ENCODE data around the gene MPDU1.

The MPDU1 gene

GRCh38 chr17:7583253-7584109 is at the start of gene MPDU1:
TSS of gene MPDU1 (plus strand) at chr17:7583852. CDS start at chr17:7583863, 11 bp downstream.
- DNase-seq (ENCODE audit: low read depth in 2 of 2) = peak; percentile 94

GRCh38 chr17:7538050-7538449 is 45.6 kb upstream of the MPDU1 start:
- no peak for DNase-seq (ENCODE audit: low read depth in 2 of 2)

GRCh38 chr17:7538891-7539545 is 44.6 kb upstream of the MPDU1 start:
- no peak for DNase-seq (ENCODE audit: low read depth in 2 of 2)

GRCh38 chr17:7541074-7541621 is 42.5 kb upstream of the MPDU1 start:
- no peak for DNase-seq (ENCODE audit: low read depth in 2 of 2)

GRCh38 chr17:7544911-7545310 is 38.7 kb upstream of the MPDU1 start:
- no peak for DNase-seq (ENCODE audit: low read depth in 2 of 2)

GRCh38 chr17:7548585-7549400 is 34.9 kb upstream of the MPDU1 start, which contains the start of gene TNFSF12:
TSS of gene TNFSF12 (plus strand) at chr17:7549058. CDS start at chr17:7549154, 96 bp downstream.
- peak; percentile 40 to 45 for DNase-seq (ENCODE audit: low read depth in 2 of 2)

GRCh38 chr17:7549401-7550055 is 34.1 kb upstream of the MPDU1 start:
- peak in 1 of 2 donors; percentile 21 for DNase-seq (ENCODE audit: low read depth in 2 of 2)

- DNase-seq (ENCODE audit: low read depth in 2 of 2) = no peak
Measured at GRCh38 chr17:7550344-7550743, 33.3 kb upstream of the MPDU1 start.

GRCh38 chr17:7551396-7551795 is 32.3 kb upstream of the MPDU1 start:
- DNase-seq (ENCODE audit: low read depth in 2 of 2) = no peak

- no peak for DNase-seq (ENCODE audit: low read depth in 2 of 2)
Measured at GRCh38 chr17:7552621-7553051, 31.0 kb upstream of the MPDU1 start.

- DNase-seq (ENCODE audit: low read depth in 2 of 2) = no peak
Measured at GRCh38 chr17:7553356-7553755, 30.3 kb upstream of the MPDU1 start.

- DNase-seq (ENCODE audit: low read depth in 2 of 2) = no peak
Measured at GRCh38 chr17:7555320-7555948, 28.2 kb upstream of the MPDU1 start.

GRCh38 chr17:7556627-7557026 is 27.0 kb upstream of the MPDU1 start:
- DNase-seq (ENCODE audit: low read depth in 2 of 2) = no peak

- no peak for DNase-seq (ENCODE audit: low read depth in 2 of 2)
Measured at GRCh38 chr17:7557147-7557764, 26.4 kb upstream of the MPDU1 start.

GRCh38 chr17:7557775-7558543 is 25.7 kb upstream of the MPDU1 start:
- no peak for DNase-seq (ENCODE audit: low read depth in 2 of 2)

GRCh38 chr17:7558544-7559319 is 24.9 kb upstream of the MPDU1 start, which contains the start of gene TNFSF13:
TSS of gene TNFSF13 (plus strand) at chr17:7558750. CDS start at chr17:7559040, 290 bp downstream.
- DNase-seq (ENCODE audit: low read depth in 2 of 2) = no peak

GRCh38 chr17:7559320-7560171 is 24.1 kb upstream of the MPDU1 start:
- DNase-seq (ENCODE audit: low read depth in 2 of 2) = no peak

Data from stimulated activated CD8-positive, alpha-beta memory T cell treated with anti-CD3 and anti-CD28 coated beads, Interleukin-15, amount 100 ng/mL, for 48 hours (primary cell).